Transverse colon (tissue), 4 donors: ENCODE data around the gene TARS1.

Source experiments
- EP300 ChIP-seq: sonication (generic); formaldehyde crosslinking; IDR thresholded peaks from one replicate; pipeline ENCODE4 v1.6.1; 2017; ENCODE audit warnings: antibody characterized with exemption, low read depth
- POLR2A ChIP-seq: fragments of 450-650 bp; IDR thresholded peaks from one replicate; pipeline ENCODE4 v1.6.1; 2016; ENCODE audit warnings: antibody characterized with exemption, mild to moderate bottlenecking, moderate library complexity
- POLR2AphosphoS5 ChIP-seq, 3 donors: sonication (generic); formaldehyde crosslinking; IDR thresholded peaks; one replicate each; pipeline ENCODE4 v1.6.1; 2016; ENCODE audit warnings: antibody characterized with exemption in 3 of 3
- TF ChIP-seq, protein P1 (sequence below), 5 experiments: fragments of 200-600 bp in 3 of 5; fragments of 450-650 bp in 2 of 5; sonication (generic) in 3 of 5; IDR thresholded peaks; 1 replicate in 2 of 5; 2 replicates in 3 of 5; pipeline ENCODE4 v1.5.1; 2016 to 2017; ENCODE audit warnings: antibody characterized with exemption in 5 of 5, inconsistent platforms in 3 of 5, mild to moderate bottlenecking in 2 of 5, moderate library complexity in 1 of 5

DNA sequence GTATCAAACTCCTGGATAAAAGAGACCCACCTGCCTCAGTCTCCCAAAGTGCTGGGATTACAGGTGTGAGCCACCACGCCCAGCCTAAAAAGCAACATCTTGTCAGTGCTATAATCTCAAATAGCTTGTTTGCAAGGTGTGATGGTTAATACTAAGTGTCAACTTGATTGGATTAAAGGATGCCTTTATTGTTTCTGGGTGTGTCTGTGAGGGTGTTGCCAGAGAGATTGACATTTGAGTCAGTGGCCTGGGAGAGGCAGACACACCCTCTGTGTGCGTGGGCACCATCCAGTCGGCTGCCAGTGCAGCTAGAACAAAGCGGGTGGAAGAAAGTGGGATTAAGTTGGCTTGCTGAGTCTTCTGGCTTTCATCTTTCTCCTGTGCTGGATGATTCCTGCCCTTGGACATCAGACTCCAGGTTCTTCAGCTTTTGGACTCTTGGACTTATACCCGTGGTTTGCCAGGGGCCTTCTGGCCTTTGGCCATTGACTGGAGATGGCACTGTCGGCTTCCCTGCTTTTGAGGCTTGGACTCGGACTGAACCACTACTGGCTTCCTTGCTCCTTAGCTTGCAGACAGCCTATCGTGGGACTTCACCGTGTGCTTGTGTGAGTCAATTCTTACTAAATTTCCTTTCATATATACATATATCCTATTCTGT, 28.1 kb downstream of the TARS1 start:
- TF ChIP-seq, protein P1, sequence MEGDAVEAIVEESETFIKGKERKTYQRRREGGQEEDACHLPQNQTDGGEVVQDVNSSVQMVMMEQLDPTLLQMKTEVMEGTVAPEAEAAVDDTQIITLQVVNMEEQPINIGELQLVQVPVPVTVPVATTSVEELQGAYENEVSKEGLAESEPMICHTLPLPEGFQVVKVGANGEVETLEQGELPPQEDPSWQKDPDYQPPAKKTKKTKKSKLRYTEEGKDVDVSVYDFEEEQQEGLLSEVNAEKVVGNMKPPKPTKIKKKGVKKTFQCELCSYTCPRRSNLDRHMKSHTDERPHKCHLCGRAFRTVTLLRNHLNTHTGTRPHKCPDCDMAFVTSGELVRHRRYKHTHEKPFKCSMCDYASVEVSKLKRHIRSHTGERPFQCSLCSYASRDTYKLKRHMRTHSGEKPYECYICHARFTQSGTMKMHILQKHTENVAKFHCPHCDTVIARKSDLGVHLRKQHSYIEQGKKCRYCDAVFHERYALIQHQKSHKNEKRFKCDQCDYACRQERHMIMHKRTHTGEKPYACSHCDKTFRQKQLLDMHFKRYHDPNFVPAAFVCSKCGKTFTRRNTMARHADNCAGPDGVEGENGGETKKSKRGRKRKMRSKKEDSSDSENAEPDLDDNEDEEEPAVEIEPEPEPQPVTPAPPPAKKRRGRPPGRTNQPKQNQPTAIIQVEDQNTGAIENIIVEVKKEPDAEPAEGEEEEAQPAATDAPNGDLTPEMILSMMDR (IDR thresholded peaks at IDR 0.05), result no peak
- no peak for TF ChIP-seq EP300
- TF ChIP-seq POLR2A, result no peak
- TF ChIP-seq POLR2AphosphoS5 (IDR thresholded peaks at IDR 0.05), result no peak
